H9 (cell line): ENCODE results near the gene VDAC1. TPM values are rescaled to one million over a fixed set of nuclear protein-coding genes. Genes with fewer than 3 reads are reported as not detected.

Experiments
- DNase-seq: peaks from one replicate; pipeline ENCODE4 v3.0.0-alpha.2; 2017
- H2AFZ ChIP-seq: one replicate; pipeline ENCODE4 v1.6.1; 2013; ENCODE audit warnings: mild to moderate bottlenecking, low read length, control low read depth, moderate library complexity
- H2AK5ac ChIP-seq: 2 replicates; pipeline ENCODE4 v1.6.1; 2013; ENCODE audit warnings: low read length, control low read depth, mixed read lengths; ENCODE audit not compliant: insufficient read length
- H2BK120ac ChIP-seq: one replicate; pipeline ENCODE4 v1.6.1; 2013; ENCODE audit warnings: low read depth, mild to moderate bottlenecking, low read length, control low read depth, inconsistent platforms; ENCODE audit not compliant: poor library complexity, severe bottlenecking
- H2BK12ac ChIP-seq: 2 replicates; pipeline ENCODE4 v1.6.1; 2013; ENCODE audit warnings: low read length, control low read depth, mixed read lengths, low read depth; ENCODE audit not compliant: insufficient read length
- H2BK15ac ChIP-seq: 2 replicates; pipeline ENCODE4 v1.6.1; 2013; ENCODE audit warnings: low read depth, low read length, control low read depth
- H2BK20ac ChIP-seq: one replicate; pipeline ENCODE4 v1.6.1; 2013; ENCODE audit warnings: low read depth, mild to moderate bottlenecking, low read length, control low read depth, inconsistent platforms; ENCODE audit not compliant: poor library complexity, severe bottlenecking
- H2BK5ac ChIP-seq: 2 replicates; pipeline ENCODE4 v1.6.1; 2013; ENCODE audit warnings: low read length, control low read depth, mixed read lengths; ENCODE audit not compliant: insufficient read length
- H3K14ac ChIP-seq: 2 replicates; pipeline ENCODE4 v1.6.1; 2013; ENCODE audit warnings: low read length, control low read depth; ENCODE audit not compliant: insufficient read depth
- H3K18ac ChIP-seq: 2 replicates; pipeline ENCODE4 v1.6.1; 2013; ENCODE audit warnings: low read depth, mild to moderate bottlenecking, mixed read lengths, low read length, control low read depth; ENCODE audit not compliant: insufficient read length
- H3K23ac ChIP-seq: 2 replicates; pipeline ENCODE4 v1.6.1; 2013; ENCODE audit warnings: low read length, control low read depth, mixed read lengths, low read depth; ENCODE audit not compliant: insufficient read length
- H3K23me2 ChIP-seq: 2 replicates; pipeline ENCODE4 v1.6.1; 2013; ENCODE audit warnings: low read depth, mild to moderate bottlenecking, mixed read lengths, low read length, control low read depth; ENCODE audit not compliant: insufficient read length, poor library complexity, severe bottlenecking
- H3K27ac ChIP-seq: 2 replicates; pipeline ENCODE4 v1.5.1; 2013; ENCODE audit warnings: low read length, control low read depth, mixed read lengths, low read depth; ENCODE audit not compliant: insufficient read length
- H3K27me3 ChIP-seq: 2 replicates; pipeline ENCODE4 v1.6.1; 2013; ENCODE audit warnings: low read length, control low read depth, inconsistent platforms; ENCODE audit not compliant: insufficient read depth
- H3K4ac ChIP-seq: 2 replicates; pipeline ENCODE4 v1.6.1; 2013; ENCODE audit warnings: low read depth, mild to moderate bottlenecking, control low read depth, inconsistent platforms, low read length, moderate library complexity
- H3K4me1 ChIP-seq: 2 replicates; pipeline ENCODE4 v1.6.1; 2013; ENCODE audit warnings: low read length, control low read depth, inconsistent platforms; ENCODE audit not compliant: insufficient read depth
- H3K4me2 ChIP-seq: 2 replicates; pipeline ENCODE4 v1.6.1; 2013; ENCODE audit warnings: low read length, control low read depth, mixed read lengths; ENCODE audit not compliant: insufficient read length, insufficient read depth
- H3K56ac ChIP-seq: 2 replicates; pipeline ENCODE4 v1.6.1; 2013; ENCODE audit warnings: low read depth, mild to moderate bottlenecking, mixed read lengths, low read length, control low read depth; ENCODE audit not compliant: insufficient read length
- H3K79me1 ChIP-seq: 2 replicates; pipeline ENCODE4 v1.6.1; 2013; ENCODE audit warnings: low read depth, mild to moderate bottlenecking, moderate library complexity, low read length, control low read depth, inconsistent platforms; ENCODE audit not compliant: insufficient read depth, poor library complexity, severe bottlenecking
- H3K79me2 ChIP-seq: 2 replicates; pipeline ENCODE4 v1.6.1; 2013; ENCODE audit warnings: low read length, control low read depth, inconsistent platforms; ENCODE audit not compliant: insufficient read depth
- H3K9ac ChIP-seq: 2 replicates; pipeline ENCODE4 v1.6.1; 2013; ENCODE audit warnings: low read length, control low read depth, mixed read lengths; ENCODE audit not compliant: insufficient read length; ENCODE audit errors: extremely low read depth
- H3K9me3 ChIP-seq: one replicate; pipeline ENCODE4 v1.6.1; 2013; ENCODE audit warnings: low read depth, low read length, inconsistent platforms; ENCODE audit not compliant: control insufficient read depth
- H3T11ph ChIP-seq: one replicate; pipeline ENCODE4 v1.6.1; 2013; ENCODE audit warnings: mild to moderate bottlenecking, low read length, control low read depth, inconsistent platforms
- H4K20me1 ChIP-seq: one replicate; pipeline ENCODE4 v1.6.1; 2013; ENCODE audit not compliant: control insufficient read depth, insufficient read length, insufficient read depth
- H4K5ac ChIP-seq: 2 replicates; pipeline ENCODE4 v1.6.1; 2013; ENCODE audit warnings: low read depth, mild to moderate bottlenecking, mixed read lengths, low read length, control low read depth; ENCODE audit not compliant: insufficient read length
- H4K8ac ChIP-seq: replicated peaks from 2 replicates; pipeline ENCODE4 v1.6.1; 2013; ENCODE audit warnings: low read length, control low read depth, mixed read lengths, low read depth; ENCODE audit not compliant: insufficient read length
- H4K91ac ChIP-seq: 2 replicates; pipeline ENCODE4 v1.6.1; 2013; ENCODE audit warnings: low read depth, mild to moderate bottlenecking, moderate library complexity, mixed read lengths, low read length, control low read depth; ENCODE audit not compliant: insufficient read length
- H3K27ac Mint-ChIP-seq, 3 experiments: 2 replicates in 2 of 3; 3 replicates in 1 of 3; pipeline ENCODE4 v1.8.0; 2020 to 2021; ENCODE audit warnings: mixed read lengths in 3 of 3, mild to moderate bottlenecking in 1 of 3, moderate library complexity in 1 of 3
- H3K27me3 Mint-ChIP-seq: 2 replicates; pipeline ENCODE4 v1.8.0; 2021; ENCODE audit warnings: low read depth, mild to moderate bottlenecking, moderate library complexity, mixed read lengths
- H3K36me3 Mint-ChIP-seq, 3 experiments: 2 replicates in 2 of 3; 3 replicates in 1 of 3; pipeline ENCODE4 v1.8.0; 2020 to 2021; ENCODE audit warnings: low read depth in 3 of 3, mixed read lengths in 3 of 3; ENCODE audit not compliant: insufficient read depth in 1 of 3
- H3K4me1 Mint-ChIP-seq, 2 experiments: 2 replicates each; pipeline ENCODE4 v1.8.0; 2020; ENCODE audit warnings: mixed read lengths in 2 of 2
- H3K4me3 Mint-ChIP-seq, 2 experiments: 2 replicates in 1 of 2; 3 replicates in 1 of 2; pipeline ENCODE4 v1.8.0; 2020 to 2021; ENCODE audit warnings: mild to moderate bottlenecking in 2 of 2, mixed read lengths in 2 of 2, moderate library complexity in 1 of 2
- H3K9me3 Mint-ChIP-seq, 2 experiments: 2 replicates in 1 of 2; 3 replicates in 1 of 2; pipeline ENCODE4 v1.8.0; 2020; ENCODE audit warnings: mild to moderate bottlenecking in 2 of 2, mixed read lengths in 2 of 2, moderate library complexity in 1 of 2
- WGBS: extraction: QIAGEN DNeasy Blood & Tissue Kit; methylation state at CpG from one replicate; pipeline ENCODE4 v1.1.7; 2013; ENCODE audit warnings: missing lambda C conversion rate, low lambda C conversion rate, mixed read lengths; ENCODE audit not compliant: insufficient read length; ENCODE audit errors: extremely low coverage; 5-methylcytosine and 5-hydroxymethylcytosine counted together
- total RNA-seq: library from RNA; stranded (reverse); gene quantifications from 2 replicates; pipeline ENCODE4 v1.2.1, GENCODE V29; 2021
- TF ChIP-seq, protein P1 (sequence below): fragments of 200-600 bp; sonication (generic); conservative IDR thresholded peaks from 3 replicates; pipeline ENCODE4 v1.8.0; 2021; ENCODE audit warnings: antibody characterized with exemption, mild to moderate bottlenecking

VDAC1 gene
- total RNA-seq, 1 experiment from 2014 or later = 208 TPM

DNA sequence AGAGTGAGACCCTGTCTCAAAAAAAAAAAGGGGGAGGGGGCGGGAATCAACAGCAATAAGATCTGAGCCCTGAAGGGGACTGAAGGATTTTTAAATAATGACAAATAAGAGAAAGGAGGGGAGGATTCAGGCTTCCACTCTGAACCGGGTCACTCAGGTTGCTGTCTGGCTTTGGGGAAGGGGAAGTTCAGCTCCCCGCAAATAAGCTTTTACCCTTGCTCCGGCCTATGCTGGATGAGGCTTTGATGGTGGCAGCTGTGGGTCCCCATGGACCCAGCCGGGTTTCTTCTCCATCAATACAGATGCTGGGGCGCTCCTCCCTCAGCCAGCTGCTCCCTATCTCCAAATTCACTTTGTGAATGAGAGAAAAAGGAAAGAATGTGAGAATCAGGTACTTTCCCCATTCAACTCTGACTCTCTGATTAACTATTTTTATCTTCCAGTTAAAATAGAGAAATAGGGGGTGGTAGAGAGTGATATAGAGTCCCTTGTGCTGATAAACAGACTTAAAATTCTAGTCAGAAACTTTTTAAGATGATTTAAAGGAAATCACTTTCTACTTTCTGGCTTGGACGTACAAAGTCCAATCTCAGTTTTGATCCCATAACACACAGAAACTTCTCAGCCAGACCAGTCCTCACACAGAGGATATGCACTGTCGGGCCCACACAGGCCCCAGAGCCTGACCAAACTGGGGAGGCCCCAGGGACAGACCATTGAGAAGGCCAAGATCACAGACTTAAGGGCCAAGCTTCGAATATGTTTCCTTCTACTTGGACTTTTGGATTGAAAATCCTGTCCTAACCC is 76.0 kb downstream of the VDAC1 start:
- H4K20me1 ChIP-seq = no peaks in the 10 kb centered on the region
- no peaks in the 10 kb centered on the region for H3K79me2 ChIP-seq
- no peak overlapping the region for H2BK5ac ChIP-seq
- H3K9me3 Mint-ChIP-seq = no peaks in the 10 kb centered on the region
- no peak overlapping the region for H2AK5ac ChIP-seq
- no peak overlapping the region for H3K27ac Mint-ChIP-seq
- H3K27me3 ChIP-seq = no peaks in the 10 kb centered on the region
- H4K5ac ChIP-seq = no peak overlapping the region
- no peaks in the 10 kb centered on the region for H3K79me1 ChIP-seq
- no peak overlapping the region for H3K27ac ChIP-seq
- no peak overlapping the region for H4K91ac ChIP-seq
- no peak overlapping the region for H3K18ac ChIP-seq
- H3K4me1 Mint-ChIP-seq = peaks cover 0 to 14% of the 10 kb centered on the region in 2 experiments; a peak in 3 of 4 replicates
- H3K36me3 Mint-ChIP-seq = no peaks in the 10 kb centered on the region
- no peak overlapping the region for H3K23ac ChIP-seq
- H3K9ac ChIP-seq = no peak overlapping the region
- no peak overlapping the region for H3K4me3 Mint-ChIP-seq
- H3T11ph ChIP-seq = no peak overlapping the region
- no peak overlapping the region for H4K8ac ChIP-seq
- H3K4me2 ChIP-seq = no peak overlapping the region
- H3K27me3 Mint-ChIP-seq = peaks cover 4% of the 10 kb centered on the region
- no peak overlapping the region for H2BK120ac ChIP-seq
- no peaks in the 10 kb centered on the region for H3K4me1 ChIP-seq
- no peak overlapping the region for H2BK12ac ChIP-seq
- TF ChIP-seq, protein P1, sequence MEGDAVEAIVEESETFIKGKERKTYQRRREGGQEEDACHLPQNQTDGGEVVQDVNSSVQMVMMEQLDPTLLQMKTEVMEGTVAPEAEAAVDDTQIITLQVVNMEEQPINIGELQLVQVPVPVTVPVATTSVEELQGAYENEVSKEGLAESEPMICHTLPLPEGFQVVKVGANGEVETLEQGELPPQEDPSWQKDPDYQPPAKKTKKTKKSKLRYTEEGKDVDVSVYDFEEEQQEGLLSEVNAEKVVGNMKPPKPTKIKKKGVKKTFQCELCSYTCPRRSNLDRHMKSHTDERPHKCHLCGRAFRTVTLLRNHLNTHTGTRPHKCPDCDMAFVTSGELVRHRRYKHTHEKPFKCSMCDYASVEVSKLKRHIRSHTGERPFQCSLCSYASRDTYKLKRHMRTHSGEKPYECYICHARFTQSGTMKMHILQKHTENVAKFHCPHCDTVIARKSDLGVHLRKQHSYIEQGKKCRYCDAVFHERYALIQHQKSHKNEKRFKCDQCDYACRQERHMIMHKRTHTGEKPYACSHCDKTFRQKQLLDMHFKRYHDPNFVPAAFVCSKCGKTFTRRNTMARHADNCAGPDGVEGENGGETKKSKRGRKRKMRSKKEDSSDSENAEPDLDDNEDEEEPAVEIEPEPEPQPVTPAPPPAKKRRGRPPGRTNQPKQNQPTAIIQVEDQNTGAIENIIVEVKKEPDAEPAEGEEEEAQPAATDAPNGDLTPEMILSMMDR = no peak
- H3K56ac ChIP-seq = no peak overlapping the region
- no peak overlapping the region for H2AFZ ChIP-seq
- no peaks in the 10 kb centered on the region for H3K9me3 ChIP-seq
- no peak overlapping the region for H2BK20ac ChIP-seq
- H2BK15ac ChIP-seq = no peak overlapping the region
- DNase-seq = no peak
- H3K14ac ChIP-seq = no peak overlapping the region
- H3K23me2 ChIP-seq = no peaks in the 10 kb centered on the region
- H3K4ac ChIP-seq = no peak overlapping the region
- no CpG with 5 or more reads among the region's 9 CpGs for WGBS
